Neural progenitor cell (in vitro differentiated cells): ENCODE measurements around the gene RNF145. TPM values are rescaled to one million over a fixed set of nuclear protein-coding genes. Genes with fewer than 3 reads are reported as not detected.

Experiments used
- DNase-seq: peaks from one replicate; pipeline ENCODE4 v3.0.0-alpha.2; 2016; ENCODE audit warnings: low spot score
- H2AFZ ChIP-seq: fragments of 200-600 bp; sonication (generic); replicated peaks from 2 replicates; pipeline ENCODE4 v1.6.1; 2016; ENCODE audit warnings: antibody characterized with exemption
- H3F3A ChIP-seq: fragments of 200-600 bp; sonication (generic); 2 replicates; pipeline ENCODE4 v1.6.1; 2016; ENCODE audit warnings: antibody characterized with exemption, low read depth
- H3K27ac ChIP-seq: fragments of 200-600 bp; sonication (generic); 2 replicates; pipeline ENCODE4 v1.5.1; 2016; ENCODE audit warnings: mild to moderate bottlenecking
- H3K27me3 ChIP-seq: fragments of 200-600 bp; sonication (generic); 2 replicates; pipeline ENCODE4 v1.6.1; 2016; ENCODE audit warnings: mild to moderate bottlenecking, moderate library complexity
- H3K36me3 ChIP-seq: fragments of 200-600 bp; sonication (generic); 2 replicates; pipeline ENCODE4 v1.5.1; 2016
- H3K4me1 ChIP-seq: fragments of 200-600 bp; sonication (generic); 2 replicates; pipeline ENCODE4 v1.6.1; 2016; ENCODE audit warnings: mixed run types
- H3K4me2 ChIP-seq: fragments of 200-600 bp; sonication (generic); 2 replicates; pipeline ENCODE4 v1.6.1; 2016
- H3K4me3 ChIP-seq: fragments of 200-600 bp; sonication (generic); 2 replicates; pipeline ENCODE4 v1.5.1; 2016
- H3K79me2 ChIP-seq: fragments of 200-600 bp; sonication (generic); 2 replicates; pipeline ENCODE4 v1.6.1; 2016; ENCODE audit warnings: low read depth
- H3K9ac ChIP-seq: fragments of 200-600 bp; sonication (generic); 2 replicates; pipeline ENCODE4 v1.6.1; 2016
- H3K9me3 ChIP-seq: fragments of 200-600 bp; sonication (generic); 2 replicates; pipeline ENCODE4 v1.5.1; 2016; ENCODE audit warnings: low read depth
- H4K20me1 ChIP-seq: fragments of 200-600 bp; sonication (generic); 2 replicates; pipeline ENCODE4 v1.6.1; 2016; ENCODE audit warnings: low read depth
- H3K27ac Mint-ChIP-seq: 3 replicates; pipeline ENCODE4 v1.8.0; 2021; ENCODE audit warnings: mixed read lengths
- H3K27me3 Mint-ChIP-seq: 2 replicates; pipeline ENCODE4 v1.8.0; 2022; ENCODE audit warnings: low read depth, mild to moderate bottlenecking, inconsistent platforms, moderate library complexity, mixed read lengths; ENCODE audit not compliant: insufficient read depth
- H3K36me3 Mint-ChIP-seq: 3 replicates; pipeline ENCODE4 v1.8.0; 2021; ENCODE audit warnings: mixed read lengths
- H3K4me1 Mint-ChIP-seq: 3 replicates; pipeline ENCODE4 v1.8.0; 2021; ENCODE audit warnings: mixed read lengths
- H3K4me3 Mint-ChIP-seq: 3 replicates; pipeline ENCODE4 v1.8.0; 2021; ENCODE audit warnings: mild to moderate bottlenecking, moderate library complexity, mixed read lengths
- H3K9me3 Mint-ChIP-seq: 3 replicates; pipeline ENCODE4 v1.8.0; 2020; ENCODE audit warnings: mixed read lengths
- CTCF ChIP-seq: fragments of 200-600 bp; sonication (generic); IDR thresholded peaks from 2 replicates; pipeline ENCODE4 v1.5.1; 2017; ENCODE audit warnings: antibody characterized with exemption, mild to moderate bottlenecking
- EZH2 ChIP-seq: fragments of 200-600 bp; sonication (generic); IDR thresholded peaks from 2 replicates; pipeline ENCODE4 v1.6.1; 2017; ENCODE audit warnings: antibody characterized with exemption, mild to moderate bottlenecking, moderate library complexity
- EZH2phosphoT487 ChIP-seq: fragments of 200-600 bp; sonication (generic); IDR thresholded peaks from 2 replicates; pipeline ENCODE4 v1.6.1; 2017; ENCODE audit warnings: antibody characterized with exemption
- total RNA-seq: library from RNA; depleted of rRNA; stranded (reverse); fragments of >200 nt; gene quantifications from 2 replicates; pipeline ENCODE4 v1.2.3, GENCODE V29; 2015; ENCODE audit warnings: low replicate concordance

RNF145 gene
- total RNA-seq, 1 donor from 2014 or later = 80.0 TPM

- Mint-ChIP-seq H3K4me1 (peaks cover 51% of the 10 kb centered on the region), H3K4me3 (peak overlapping the region; percentile 98), H3K27ac (peak overlapping the region; percentile 100), H3K27me3 (peaks cover 6% of the 10 kb centered on the region), H3K36me3 (peaks cover 1% of the 10 kb centered on the region), H3K9me3 (no peaks in the 10 kb centered on the region)
- Histone ChIP-seq H3K27ac (peak overlapping the region; percentile 84), H3K9me3 (no peaks in the 10 kb centered on the region), H3F3A (peaks cover 18% of the 10 kb centered on the region), H3K4me1 (peaks cover 30% of the 10 kb centered on the region), H3K4me2 (peak overlapping the region; percentile 98), H3K27me3 (no peaks in the 10 kb centered on the region), H2AFZ (peak overlapping the region; percentile 39), H4K20me1 (peaks cover 38% of the 10 kb centered on the region), H3K4me3 (peak overlapping the region; percentile 93), H3K9ac (peak overlapping the region; percentile 70), H3K36me3 (no peaks in the 10 kb centered on the region), H3K79me2 (peaks cover 63% of the 10 kb centered on the region)
- TF ChIP-seq EZH2phosphoT487 = no peak
- no peak for TF ChIP-seq EZH2
- peak; percentile 11 for TF ChIP-seq CTCF
- peak; percentile 89 for DNase-seq
These were observed 1.5 kb downstream of the RNF145 start for GRCh38 chr5:159207686-159208513.

DNA sequence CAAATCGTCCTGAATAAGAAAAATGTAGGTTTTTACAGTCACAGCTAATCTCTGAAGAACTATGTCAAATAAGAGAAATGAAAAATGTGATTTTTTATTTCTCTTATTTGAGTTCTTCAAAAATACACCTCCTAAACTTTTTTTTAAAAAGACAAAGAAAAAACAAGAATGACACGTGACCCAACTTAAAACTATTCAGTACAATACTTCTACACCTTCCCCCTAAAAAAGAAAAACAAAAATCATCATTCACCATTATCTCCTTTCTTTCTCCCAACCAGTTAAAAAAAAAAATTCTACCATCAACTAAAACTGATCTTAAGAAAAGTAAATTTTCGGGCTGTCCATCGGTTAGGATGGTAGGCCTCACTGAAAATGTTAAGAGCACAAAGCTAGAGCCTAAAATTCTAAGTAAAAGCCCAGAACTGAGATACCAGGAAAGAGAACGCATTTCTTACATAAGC, 2.1 kb downstream of the RNF145 start:
- H3K27ac Mint-ChIP-seq = peak overlapping the region; percentile 100
- peak overlapping the region; percentile 98 for H3K4me2 ChIP-seq
- peak overlapping the region; percentile 93 for H3K4me3 ChIP-seq
- peaks cover 3% of the 10 kb centered on the region for H3K36me3 Mint-ChIP-seq
- no peaks in the 10 kb centered on the region for H3K27me3 ChIP-seq
- peaks cover 51% of the 10 kb centered on the region for H3K4me1 Mint-ChIP-seq
- peaks cover 6% of the 10 kb centered on the region for H3K27me3 Mint-ChIP-seq
- no peak for DNase-seq
- peaks cover 69% of the 10 kb centered on the region for H3K79me2 ChIP-seq
- H3F3A ChIP-seq = peaks cover 18% of the 10 kb centered on the region
- peaks cover 33% of the 10 kb centered on the region for H3K4me1 ChIP-seq
- peak overlapping the region; percentile 98 for H3K4me3 Mint-ChIP-seq
- peaks cover under 1% of the 10 kb centered on the region for H3K36me3 ChIP-seq
- no peaks in the 10 kb centered on the region for H3K9me3 Mint-ChIP-seq
- peak overlapping the region; percentile 39 for H2AFZ ChIP-seq
- peaks cover 43% of the 10 kb centered on the region for H4K20me1 ChIP-seq
- TF ChIP-seq EZH2 (no peak), CTCF (no peak), EZH2phosphoT487 (no peak)
- no peaks in the 10 kb centered on the region for H3K9me3 ChIP-seq
- peak overlapping the region; percentile 70 for H3K9ac ChIP-seq
- peak overlapping the region; percentile 84 for H3K27ac ChIP-seq

DNA sequence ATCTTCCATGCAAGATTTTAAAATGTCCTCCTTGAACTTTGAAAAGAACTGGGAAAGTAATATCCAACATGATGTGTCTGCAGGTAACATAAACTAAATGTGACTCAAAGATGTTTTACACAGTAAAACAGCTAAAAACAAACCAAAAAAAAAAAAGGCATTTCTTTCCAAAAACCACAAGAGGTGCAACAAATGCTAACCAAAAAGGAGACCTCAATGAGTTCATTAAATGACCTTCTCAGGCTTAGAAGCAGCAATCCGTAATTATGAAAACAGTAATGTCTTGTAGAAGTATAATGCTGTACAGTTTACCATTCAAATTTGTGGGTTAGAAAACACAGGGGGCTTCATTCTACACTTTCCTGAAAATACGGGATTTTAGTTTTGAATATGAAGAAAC, 2.5 kb downstream of the RNF145 start:
- Histone ChIP-seq H3K4me1 (peaks cover 32% of the 10 kb centered on the region), H2AFZ (no peak overlapping the region), H3K36me3 (peaks cover 5% of the 10 kb centered on the region), H3K4me3 (peak overlapping the region; percentile 93), H3K27ac (peak overlapping the region; percentile 84), H3K79me2 (peaks cover 74% of the 10 kb centered on the region), H3K4me2 (peak overlapping the region; percentile 98), H3K9me3 (no peaks in the 10 kb centered on the region), H4K20me1 (peaks cover 48% of the 10 kb centered on the region), H3F3A (peaks cover 18% of the 10 kb centered on the region), H3K27me3 (no peaks in the 10 kb centered on the region), H3K9ac (peak overlapping the region; percentile 70)
- Mint-ChIP-seq H3K27ac (peak overlapping the region; percentile 100), H3K4me1 (peaks cover 48% of the 10 kb centered on the region), H3K9me3 (no peaks in the 10 kb centered on the region), H3K36me3 (peaks cover 4% of the 10 kb centered on the region), H3K27me3 (peaks cover 6% of the 10 kb centered on the region), H3K4me3 (peak overlapping the region; percentile 98)
- DNase-seq = no peak
- no peak for TF ChIP-seq CTCF
- TF ChIP-seq EZH2 = no peak
